GM11168 (cell line): ENCODE measurements around the gene WDFY4.

Source experiments
- in situ Hi-C: fragments of 300-500 bp; cut with MboI; formaldehyde crosslinking; loops from one replicate; pipeline ENCODE4 v1.12.0; 2022; ENCODE audit warnings: low sequenced_read_pairs; ENCODE audit not compliant: unreplicated experiment

Gene WDFY4

DNA sequence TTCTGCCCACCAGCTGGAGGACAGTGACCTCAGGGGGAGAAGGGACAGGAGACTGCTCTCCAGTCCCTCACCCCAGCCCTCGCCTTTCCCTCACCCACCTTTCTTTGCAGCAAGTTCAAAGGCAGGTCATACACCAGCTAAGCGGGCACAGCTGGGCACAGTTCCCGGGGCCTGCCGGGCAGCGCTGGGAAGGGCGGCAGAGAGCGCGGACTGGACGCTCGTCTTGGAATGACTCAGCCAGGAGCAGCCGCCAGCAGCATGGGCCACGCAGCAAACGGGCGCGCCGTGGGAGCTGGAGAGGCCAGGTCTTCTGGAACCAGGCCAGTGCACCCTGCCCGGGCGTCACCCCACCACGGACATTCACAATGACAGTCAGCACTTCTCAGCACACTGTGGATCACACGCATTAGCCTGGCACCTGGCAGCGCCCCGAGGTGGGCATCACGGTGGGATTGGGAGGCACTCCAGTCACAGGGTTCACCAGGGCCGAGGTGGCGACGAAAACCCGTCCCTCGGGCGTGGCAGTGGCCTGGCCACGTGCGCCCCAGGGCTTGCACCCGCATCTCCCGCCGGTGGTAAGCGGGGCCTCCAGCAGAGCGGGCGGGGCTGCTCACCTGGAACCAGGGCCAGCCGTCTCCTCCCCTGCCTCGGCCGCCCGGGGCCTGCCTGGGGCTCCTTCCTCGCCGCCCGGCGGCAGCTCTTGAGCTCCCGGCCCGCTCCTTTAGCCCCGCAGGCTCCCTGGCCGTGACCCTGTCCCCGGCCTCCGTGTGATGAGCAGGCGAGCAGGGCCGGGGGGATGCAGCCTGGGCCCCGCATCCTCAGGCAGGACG is 29.0 kb upstream of the WDFY4 start:
- in situ Hi-C loops: loop anchor here (10.0 kb wide), 1 partner anchor 91 kb away; no protein-coding TSS in a partner anchor

DNA sequence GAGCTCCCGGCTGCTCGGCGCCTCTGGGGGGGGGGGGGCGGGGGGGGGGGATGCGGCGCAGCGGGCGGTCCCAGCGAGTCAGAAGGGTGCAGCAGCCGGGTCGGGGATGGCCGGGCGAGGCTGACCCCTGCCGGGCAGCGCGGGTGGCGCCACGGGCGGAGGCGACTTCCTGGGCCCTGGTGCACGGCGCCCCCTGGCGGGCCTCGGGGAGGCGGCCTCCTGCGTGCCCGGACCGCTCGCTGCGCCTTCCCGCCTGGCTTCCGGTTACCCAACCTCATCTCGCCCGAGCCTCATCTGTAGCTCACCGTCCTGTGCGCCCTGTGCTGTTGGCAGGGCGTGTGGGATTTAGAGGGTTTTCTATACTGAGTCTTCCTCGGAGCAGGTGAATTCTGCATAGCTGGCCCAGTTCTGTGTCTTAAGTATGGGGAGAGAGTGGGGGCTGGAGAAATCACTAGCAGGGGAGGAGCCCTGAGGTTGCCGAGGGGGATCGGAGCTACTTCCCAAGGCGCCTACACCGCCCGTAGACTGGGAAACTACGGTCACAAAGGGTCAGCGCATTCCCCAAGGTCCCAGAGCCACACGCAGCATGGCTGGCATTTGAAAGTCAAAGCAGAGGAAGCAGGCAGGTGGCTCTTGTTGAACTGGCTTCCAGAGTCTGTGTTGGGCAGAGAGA is 28.3 kb upstream of the WDFY4 start:
- in situ Hi-C loops: loop anchor here (10.0 kb wide), 1 partner anchor 92 kb away; no protein-coding TSS in a partner anchor

DNA sequence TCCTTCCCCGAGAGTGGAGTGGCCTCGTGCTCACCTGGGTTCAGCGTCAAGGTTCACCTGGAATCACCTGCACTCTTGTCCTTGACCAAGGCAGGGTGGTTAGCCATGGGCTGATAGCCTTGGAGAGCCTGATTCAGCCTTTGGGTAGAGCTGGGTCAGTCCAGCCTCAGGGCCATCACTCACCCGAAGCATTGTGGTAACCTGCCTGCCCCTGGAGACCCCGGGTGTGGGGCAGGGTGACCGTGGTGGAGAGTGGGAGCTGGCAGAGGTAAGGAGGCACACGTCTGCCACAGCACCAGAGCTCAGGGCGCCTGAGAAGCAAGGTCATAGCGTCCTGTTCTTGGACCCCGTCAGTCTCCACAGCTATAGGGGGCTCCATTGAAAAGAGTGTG is 27.8 kb upstream of the WDFY4 start:
- in situ Hi-C loops: loop anchor here (10.0 kb wide), 1 partner anchor 92 kb away; no protein-coding TSS in a partner anchor

- in situ Hi-C loops: loop anchor here (10.0 kb wide), 1 partner anchor 93 kb away; no protein-coding TSS in a partner anchor
Measured at GRCh38 chr10:48657416-48657815, 27.3 kb upstream of the WDFY4 start.

GRCh38 chr10:48658243-48658974 is 26.3 kb upstream of the WDFY4 start:
- in situ Hi-C loops: loop anchor here (10.0 kb wide), 1 partner anchor 94 kb away; no protein-coding TSS in a partner anchor

- in situ Hi-C loops: loop anchor here (10.0 kb wide), 1 partner anchor 94 kb away; no protein-coding TSS in a partner anchor
Measured at GRCh38 chr10:48658975-48659269, 25.8 kb upstream of the WDFY4 start.

GRCh38 chr10:48659790-48660189 is 24.9 kb upstream of the WDFY4 start:
- in situ Hi-C loops: loop anchor here (5.0 to 10.0 kb wide), 2 partner anchors 38 to 95 kb away; no protein-coding TSS in a partner anchor

DNA sequence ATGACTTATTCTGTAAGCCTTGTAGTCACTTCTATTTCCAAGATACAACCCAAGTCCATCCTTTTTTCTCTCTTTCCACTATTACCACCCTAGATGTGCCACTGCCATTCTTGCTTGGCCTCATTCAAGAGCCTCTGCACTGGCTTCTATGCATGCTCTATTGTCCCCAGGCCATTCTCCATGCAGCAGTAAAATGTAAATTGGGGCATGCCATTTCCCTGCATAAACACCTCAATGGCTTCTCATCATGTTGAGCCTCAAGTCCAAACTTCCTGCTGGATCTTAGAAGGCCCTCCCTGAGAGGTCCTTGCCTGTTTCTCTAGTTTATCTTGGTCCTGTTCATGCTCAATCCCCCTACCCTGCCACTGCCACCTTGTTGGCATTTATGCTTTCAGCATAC is 23.2 kb upstream of the WDFY4 start:
- in situ Hi-C loops: loop anchor here (5.0 kb wide), 1 partner anchor 36 kb away; no protein-coding TSS in a partner anchor

DNA sequence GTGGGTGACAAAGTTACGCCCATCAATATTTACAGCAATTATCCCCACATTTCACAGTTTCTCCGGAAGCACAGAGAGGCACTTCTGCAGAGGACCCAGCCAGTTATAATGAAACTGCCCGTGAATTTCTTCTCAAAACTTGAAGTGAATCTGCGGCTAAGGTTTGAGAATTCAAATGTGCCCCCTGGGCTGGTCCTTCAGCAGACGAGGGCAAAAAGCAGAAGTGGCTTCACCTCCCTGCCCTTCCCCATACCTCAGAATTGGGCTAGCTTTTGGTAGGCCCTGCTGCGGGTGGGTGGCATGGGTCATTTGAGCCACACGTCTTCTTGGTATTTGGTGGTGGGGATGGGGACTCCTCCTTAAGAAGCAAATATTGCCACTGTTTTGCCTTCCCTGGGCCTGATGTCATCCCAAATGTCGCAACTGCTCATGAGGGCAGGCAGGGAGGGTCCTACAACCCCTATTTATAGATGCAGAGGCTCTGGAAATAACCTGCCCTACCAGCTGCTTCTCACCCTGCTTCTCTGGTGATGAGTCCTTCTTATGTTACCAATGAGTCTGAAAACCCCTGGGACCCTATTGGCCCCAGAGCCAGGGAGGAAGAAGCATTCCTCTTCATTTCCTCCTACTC is 16.6 kb upstream of the WDFY4 start:
- in situ Hi-C loops: no loop called here

DNA sequence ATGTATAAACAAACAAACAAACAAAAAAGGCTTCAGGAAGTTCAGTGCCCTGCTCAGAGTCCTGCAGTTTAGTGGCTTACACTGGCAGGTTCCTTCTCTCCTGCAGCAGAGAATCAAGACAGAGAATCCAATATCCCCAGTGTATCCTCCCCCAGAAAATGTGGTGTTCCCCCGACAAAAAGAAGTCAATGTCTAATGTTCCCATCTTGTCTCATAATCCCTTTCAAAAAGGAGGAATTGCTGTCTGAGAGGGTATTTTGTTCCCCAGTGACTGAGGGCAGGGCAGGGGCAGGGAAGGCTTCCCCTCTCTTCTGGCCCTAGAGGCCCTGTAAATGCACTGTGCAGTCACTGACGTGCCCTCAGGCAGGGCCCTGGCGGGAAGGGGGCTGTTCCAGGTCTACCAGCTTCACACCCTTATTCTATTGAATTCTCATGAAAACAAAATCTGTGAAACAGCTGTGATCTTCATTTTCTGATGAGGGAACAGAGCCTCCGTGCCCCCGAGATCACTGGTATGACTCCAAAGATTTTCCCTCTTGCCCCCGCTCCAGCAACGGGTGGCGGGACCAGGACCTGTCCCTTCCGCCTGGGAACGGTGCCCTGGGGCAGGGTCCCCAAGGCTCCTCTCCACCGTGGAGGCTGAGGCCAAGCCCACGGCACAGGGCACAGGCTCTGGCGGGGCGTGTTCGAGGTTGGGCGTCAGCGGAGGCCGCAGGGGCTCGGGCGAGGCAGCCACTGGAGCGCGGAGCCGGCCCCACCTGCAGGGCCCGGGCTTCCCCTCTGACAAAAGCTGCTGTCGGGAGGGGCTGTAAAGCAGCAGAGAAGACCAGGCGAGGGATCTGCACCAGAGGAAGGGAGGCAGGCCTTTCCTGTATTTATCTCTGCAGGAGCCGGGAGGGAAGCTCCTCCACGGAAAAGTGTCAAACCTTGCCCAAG is 13.4 kb upstream of the WDFY4 start:
- in situ Hi-C loops: no loop called here

GRCh38 chr10:48671914-48672595 is 12.6 kb upstream of the WDFY4 start:
- in situ Hi-C loops: no loop called here

DNA sequence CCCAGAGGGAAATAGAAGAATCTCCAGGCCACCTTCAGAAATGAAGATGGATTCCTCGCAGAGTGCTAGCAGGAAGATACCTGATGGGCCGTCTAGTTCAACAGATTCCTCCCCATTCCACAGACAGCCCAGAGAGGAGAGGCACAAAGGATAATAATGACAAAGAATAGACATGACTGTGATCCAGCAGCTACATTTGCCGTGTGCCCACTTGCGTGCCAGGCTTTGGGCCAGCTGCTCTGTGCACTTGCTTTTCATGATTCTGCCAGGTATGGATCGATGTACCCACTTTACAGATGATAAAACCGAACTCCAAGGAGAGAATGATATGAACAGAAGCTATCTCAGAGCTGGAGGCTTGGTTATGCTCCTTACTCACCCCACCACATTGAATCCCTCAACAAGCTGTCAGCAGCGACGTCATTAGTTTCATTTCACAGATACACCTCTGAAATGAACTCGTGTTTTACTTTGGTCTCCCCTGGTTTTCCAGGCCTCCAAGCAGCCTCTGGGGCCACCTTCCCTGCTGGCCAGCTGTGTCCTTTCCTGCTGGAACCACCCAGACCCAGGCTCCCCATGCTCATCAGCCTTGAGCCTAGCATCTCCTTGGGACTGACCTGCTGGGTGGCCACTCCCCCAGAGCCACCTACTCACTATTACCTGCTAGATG is 11.9 kb upstream of the WDFY4 start:
- in situ Hi-C loops: no loop called here

GRCh38 chr10:48677625-48678024 is 7.0 kb upstream of the WDFY4 start:
- in situ Hi-C loops: no loop called here

DNA sequence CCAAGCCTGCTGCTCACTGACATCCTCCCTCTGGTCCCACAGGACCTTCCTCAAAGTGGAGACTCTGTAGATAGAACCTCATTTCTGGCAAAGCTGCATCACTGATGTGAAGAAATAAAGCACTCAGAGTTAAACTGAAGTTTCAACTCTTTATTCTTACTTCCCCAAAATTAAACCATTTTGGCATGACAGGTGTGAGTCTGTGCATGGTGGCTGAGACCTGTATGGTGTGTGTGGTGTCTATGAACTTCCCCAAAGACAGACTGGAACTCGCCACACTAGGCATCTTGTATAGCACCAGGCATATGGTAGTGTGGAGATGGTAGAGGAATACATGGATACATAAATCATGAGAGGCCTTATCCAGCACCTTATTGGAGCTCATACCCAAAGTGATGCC is 6.6 kb upstream of the WDFY4 start:
- in situ Hi-C loops: no loop called here

DNA sequence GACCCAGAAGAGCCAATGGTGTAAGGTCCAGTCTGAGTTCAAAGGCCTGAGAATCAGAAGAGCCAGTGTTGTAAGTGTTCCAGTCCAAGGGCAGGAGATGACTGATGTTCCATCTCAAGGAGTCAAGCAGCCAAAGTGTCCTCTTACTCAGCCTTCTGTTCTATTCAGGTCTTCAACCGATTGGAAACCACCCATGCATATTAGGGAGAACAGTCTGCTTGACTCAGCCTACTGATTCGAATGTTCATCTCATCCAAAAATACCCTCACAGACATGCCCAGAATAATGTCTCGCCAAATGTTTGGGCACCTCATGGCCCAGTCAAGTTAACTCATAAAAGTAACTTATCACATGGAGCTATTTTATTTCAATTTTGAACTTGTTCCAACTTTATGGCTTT is 2.9 kb upstream of the WDFY4 start:
- in situ Hi-C loops: no loop called here

- in situ Hi-C loops: no loop called here
Measured at GRCh38 chr10:48682265-48682664, 2.4 kb upstream of the WDFY4 start.

- in situ Hi-C loops: no loop called here
Measured at GRCh38 chr10:48683424-48683823, 1.2 kb upstream of the WDFY4 start.

GRCh38 chr10:48683868-48684267 is 805 bp upstream of the WDFY4 start:
- in situ Hi-C loops: no loop called here
